GM21528 (cell line): ENCODE measurements around the gene GOLM1.

Source experiments
- ATAC-seq: cut with Tn5 transposase; IDR thresholded peaks from one replicate; pipeline ENCODE4 v1.9.1; 2021; ENCODE audit warnings: mild to moderate bottlenecking, moderate library complexity; ENCODE audit not compliant: unreplicated experiment, low FRiP score

GOLM1 gene

GRCh38 chr9:86046930-86047341 is 52.4 kb downstream of the GOLM1 start:
- ATAC-seq, result no peak

GRCh38 chr9:86046071-86046636 is 53.2 kb downstream of the GOLM1 start:
- ATAC-seq, result no peak

- no peak for ATAC-seq
These were observed 53.7 kb downstream of the GOLM1 start for GRCh38 chr9:86045654-86046053.

- no peak for ATAC-seq
These were observed 55.4 kb downstream of the GOLM1 start for GRCh38 chr9:86043999-86044398.

GRCh38 chr9:86043586-86043985 is 55.8 kb downstream of the GOLM1 start:
- ATAC-seq, result no peak

GRCh38 chr9:86042199-86042978 is 57.0 kb downstream of the GOLM1 start:
- no peak for ATAC-seq

GRCh38 chr9:86041311-86041741 is 58.0 kb downstream of the GOLM1 start:
- no peak for ATAC-seq

GRCh38 chr9:86040861-86041155 is 58.5 kb downstream of the GOLM1 start:
- no peak for ATAC-seq

GRCh38 chr9:86039991-86040860 is 59.1 kb downstream of the GOLM1 start:
- no peak for ATAC-seq

GRCh38 chr9:86036555-86036954 is 62.8 kb downstream of the GOLM1 start:
- ATAC-seq, result no peak

GRCh38 chr9:86035827-86036440 is 63.4 kb downstream of the GOLM1 start:
- ATAC-seq, result no peak

- no peak for ATAC-seq
These were observed 64.3 kb downstream of the GOLM1 start for GRCh38 chr9:86034863-86035734.

GRCh38 chr9:86027767-86028166 is 71.6 kb downstream of the GOLM1 start:
- ATAC-seq, result no peak

- ATAC-seq, result no peak
These were observed 76.6 kb downstream of the GOLM1 start for GRCh38 chr9:86022687-86023266.

GRCh38 chr9:86021166-86021565 is 78.2 kb downstream of the GOLM1 start:
- ATAC-seq, result no peak

- no peak for ATAC-seq
These were observed 78.6 kb downstream of the GOLM1 start for GRCh38 chr9:86020731-86021130.

- ATAC-seq, result no peak
These were observed 90.2 kb downstream of the GOLM1 start for GRCh38 chr9:86009133-86009532.

GRCh38 chr9:86005253-86005775 is 94.0 kb downstream of the GOLM1 start:
- ATAC-seq, result no peak

- no peak for ATAC-seq
These were observed 103.8 kb downstream of the GOLM1 start for GRCh38 chr9:85995599-85995998.
